ENCODE results near the gene CHRNB4. TPM values are rescaled to one million over a fixed set of nuclear protein-coding genes. Genes with fewer than 3 reads are reported as not detected.

The CHRNB4 gene
- not detected in 2 replicates for total RNA-seq

GRCh38 chr15:78641102-78641748, at the start of gene CHRNB4:
Gene CHRNB4, minus strand, starts transcription at chr15:78641210. Its CDS starts 77 bp downstream, at chr15:78641133.

GRCh38 chr15:78620527-78621421, 20.2 kb downstream of the CHRNB4 start, which contains the start of gene CHRNA3:
Gene CHRNA3, minus strand, starts transcription at chr15:78620996. Its CDS starts 202 bp downstream, at chr15:78620794.

Small RNA genes within 50 kb of the gene (small RNA-seq; reads per million reads assigned to genes)
- gene AC067863.2, result not detected

Other genes starting within 250 kb of the CHRNB4 start
- gene IREB2, start 203.0 kb downstream of the CHRNB4 start, total RNA-seq, result 45.3 and 76.4 TPM in 2 replicates
- gene HYKK, start 133.6 kb downstream of the CHRNB4 start, total RNA-seq, result 1.8 and 3.6 TPM in 2 replicates
- 260 and 339 TPM in 2 replicates for gene PSMA4, start 100.8 kb downstream of the CHRNB4 start, total RNA-seq
- 6.0 and 6.9 TPM in 2 replicates for gene CHRNA5, start 75.7 kb downstream of the CHRNB4 start, total RNA-seq
- gene CHRNA3, start 20.2 kb downstream of the CHRNB4 start, total RNA-seq, result not detected in 2 replicates
- gene ADAMTS7, start 170.3 kb upstream of the CHRNB4 start, total RNA-seq, result 40.9 and 43.8 TPM in 2 replicates
- 370 and 378 TPM in 2 replicates for gene MORF4L1, start 231.7 kb upstream of the CHRNB4 start, total RNA-seq

Data from vein endothelial cell (primary cell).